ENCODE results near the gene CFAP77. TPM values are rescaled to one million over a fixed set of nuclear protein-coding genes. Genes with fewer than 3 reads are reported as not detected.
A peak's percentile ranks its signal among the peaks of the same experiment; 100 is the strongest.

CFAP77 gene
- polyA plus RNA-seq, 1 of the 3 experiments (the other 2 are of a cell fraction) = 1.1 TPM

DNA sequence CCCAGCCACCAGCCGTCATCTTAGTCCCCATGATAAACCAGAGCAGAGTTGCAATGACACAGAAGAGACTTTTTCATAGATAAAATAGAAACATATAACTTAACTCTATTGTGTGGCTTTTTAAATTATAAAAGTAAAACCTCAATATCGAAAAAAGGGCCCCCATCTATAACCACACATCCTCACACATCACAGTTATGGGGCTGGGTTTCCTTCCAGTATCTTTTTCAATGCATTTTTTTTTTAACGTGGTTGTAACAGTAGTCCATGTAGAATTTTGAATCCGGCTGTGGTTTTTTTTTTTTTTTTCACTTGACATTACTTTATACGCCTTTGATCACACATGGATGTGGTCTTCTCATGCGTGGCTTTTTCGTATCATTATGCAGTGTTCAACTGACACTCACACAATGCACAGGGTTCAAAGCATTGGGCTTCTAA lies 77.4 kb downstream of the CFAP77 start:
- Histone ChIP-seq H3K36me3 (replicated peaks in 1 of 2; ENCODE audit: control insufficient read depth in 1 of 2, insufficient read depth in 2 of 2, low read length in 1 of 2) (no peaks in the 10 kb centered on the region), H3K27me3 (ENCODE audit: insufficient read depth) (peaks cover 6% of the 10 kb centered on the region; the same call in 1 of the 2 replicates), H2AFZ (ENCODE audit: low read depth) (no peak overlapping the region), H3F3A (replicated peaks; ENCODE audit: insufficient read depth) (no peaks in the 10 kb centered on the region), H3K4me3 (ENCODE audit: low read depth in 2 of 2, low read length in 1 of 2) (no peak overlapping the region), H3K9me2 (no peaks in the 10 kb centered on the region), H3K79me2 (ENCODE audit: insufficient read depth) (no peaks in the 10 kb centered on the region), H3K9me3 (no peaks in the 10 kb centered on the region), H3K27ac (ENCODE audit: low read depth in 2 of 2, low read length in 1 of 2) (no peak overlapping the region), H3K9ac (no peak overlapping the region), H4K20me1 (ENCODE audit: insufficient read depth) (no peaks in the 10 kb centered on the region), H3K4me2 (no peak overlapping the region), H3K4me1 (ENCODE audit: control insufficient read depth in 1 of 2, insufficient read depth in 2 of 2, low read depth in 1 of 2, low read length in 1 of 2) (peaks cover 0 to 12% of the 10 kb centered on the region in 2 experiments; a peak in 1 of 4 replicates)
- POLR2A ChIA-PET = no interaction called here
- 69% methylated on average over 7 of the region's 7 CpGs for WGBS (ENCODE audit: low lambda C conversion rate)
- TF ChIP-seq FOXJ3 (CRISPR knock-in tag; IDR thresholded peaks at IDR 0.05) = no peak
- no peak for TF ChIP-seq TEAD4 (IDR thresholded peaks at IDR 0.05; ENCODE audit: borderline replicate concordance, insufficient read depth)
- TF ChIP-seq, protein P1, sequence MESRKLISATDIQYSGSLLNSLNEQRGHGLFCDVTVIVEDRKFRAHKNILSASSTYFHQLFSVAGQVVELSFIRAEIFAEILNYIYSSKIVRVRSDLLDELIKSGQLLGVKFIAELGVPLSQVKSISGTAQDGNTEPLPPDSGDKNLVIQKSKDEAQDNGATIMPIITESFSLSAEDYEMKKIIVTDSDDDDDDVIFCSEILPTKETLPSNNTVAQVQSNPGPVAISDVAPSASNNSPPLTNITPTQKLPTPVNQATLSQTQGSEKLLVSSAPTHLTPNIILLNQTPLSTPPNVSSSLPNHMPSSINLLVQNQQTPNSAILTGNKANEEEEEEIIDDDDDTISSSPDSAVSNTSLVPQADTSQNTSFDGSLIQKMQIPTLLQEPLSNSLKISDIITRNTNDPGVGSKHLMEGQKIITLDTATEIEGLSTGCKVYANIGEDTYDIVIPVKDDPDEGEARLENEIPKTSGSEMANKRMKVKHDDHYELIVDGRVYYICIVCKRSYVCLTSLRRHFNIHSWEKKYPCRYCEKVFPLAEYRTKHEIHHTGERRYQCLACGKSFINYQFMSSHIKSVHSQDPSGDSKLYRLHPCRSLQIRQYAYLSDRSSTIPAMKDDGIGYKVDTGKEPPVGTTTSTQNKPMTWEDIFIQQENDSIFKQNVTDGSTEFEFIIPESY (IDR thresholded peaks at IDR 0.05; ENCODE audit: borderline replicate concordance, low read depth) = no peak
- no peak for TF ChIP-seq SMC3 (IDR thresholded peaks at IDR 0.05; ENCODE audit: low read depth, low read length)
- TF ChIP-seq SIN3A (IDR thresholded peaks at IDR 0.05; ENCODE audit: borderline replicate concordance, low read depth, low read length) = no peak
- CTCF ChIA-PET = interaction anchor here (1.3 to 1.9 kb wide), 5 partner anchors 10 to 88 kb away, joined by 3 to 8 read pairs (median 7); no protein-coding TSS in a partner anchor
- no peak for DNase-seq

DNA sequence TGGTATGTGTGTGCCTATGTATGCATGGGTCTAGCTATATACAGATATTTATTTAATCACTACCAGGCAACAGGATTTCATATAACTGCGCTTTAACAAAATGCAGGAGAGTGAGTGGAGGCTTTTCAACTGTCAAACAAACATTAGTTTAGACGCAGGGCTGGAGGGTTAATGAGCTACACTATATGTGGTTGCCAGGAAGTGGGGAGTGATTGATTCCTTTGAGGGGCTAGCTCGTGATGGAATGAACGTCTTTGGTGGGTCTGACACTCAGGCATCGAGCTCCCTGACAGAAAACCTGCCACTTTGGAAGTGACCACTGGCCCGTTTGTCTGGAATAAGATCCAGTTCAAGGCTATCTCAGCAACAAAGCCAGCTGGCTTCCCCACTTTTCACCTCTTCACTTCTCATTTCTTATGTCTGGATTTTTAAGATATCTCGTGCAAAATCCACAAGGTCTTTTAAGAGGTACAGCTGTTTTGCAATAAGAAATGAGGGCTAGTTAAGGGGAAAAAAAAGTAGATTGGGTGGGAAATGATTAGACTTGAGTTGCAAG lies 78.0 kb downstream of the CFAP77 start:
- Histone ChIP-seq H3K9me3 (no peaks in the 10 kb centered on the region), H3K27me3 (ENCODE audit: insufficient read depth) (peaks cover 6% of the 10 kb centered on the region; the same call in 1 of the 2 replicates), H4K20me1 (ENCODE audit: insufficient read depth) (no peaks in the 10 kb centered on the region), H3K27ac (ENCODE audit: low read depth in 2 of 2, low read length in 1 of 2) (peak overlapping the region in 1 of 2 experiments; percentile 45; a peak in 1 of 4 replicates), H3K9ac (no peak overlapping the region), H3K79me2 (ENCODE audit: insufficient read depth) (no peaks in the 10 kb centered on the region), H3F3A (replicated peaks; ENCODE audit: insufficient read depth) (no peaks in the 10 kb centered on the region), H3K4me2 (no peak overlapping the region), H3K9me2 (no peaks in the 10 kb centered on the region), H3K36me3 (replicated peaks in 1 of 2; ENCODE audit: control insufficient read depth in 1 of 2, insufficient read depth in 2 of 2, low read length in 1 of 2) (no peaks in the 10 kb centered on the region), H2AFZ (ENCODE audit: low read depth) (no peak overlapping the region), H3K4me3 (ENCODE audit: low read depth in 2 of 2, low read length in 1 of 2) (no peak overlapping the region), H3K4me1 (ENCODE audit: control insufficient read depth in 1 of 2, insufficient read depth in 2 of 2, low read depth in 1 of 2, low read length in 1 of 2) (peaks cover 0 to 12% of the 10 kb centered on the region in 2 experiments; a peak in 1 of 4 replicates)
- ChIA-PET POLR2A (no interaction called here), CTCF (interaction anchor here (1.2 to 2.0 kb wide), 10 partner anchors 9 to 87 kb away, joined by 3 to 8 read pairs (median 6); no protein-coding TSS in a partner anchor)
- DNase-seq = no peak
- TF ChIP-seq, protein P2, sequence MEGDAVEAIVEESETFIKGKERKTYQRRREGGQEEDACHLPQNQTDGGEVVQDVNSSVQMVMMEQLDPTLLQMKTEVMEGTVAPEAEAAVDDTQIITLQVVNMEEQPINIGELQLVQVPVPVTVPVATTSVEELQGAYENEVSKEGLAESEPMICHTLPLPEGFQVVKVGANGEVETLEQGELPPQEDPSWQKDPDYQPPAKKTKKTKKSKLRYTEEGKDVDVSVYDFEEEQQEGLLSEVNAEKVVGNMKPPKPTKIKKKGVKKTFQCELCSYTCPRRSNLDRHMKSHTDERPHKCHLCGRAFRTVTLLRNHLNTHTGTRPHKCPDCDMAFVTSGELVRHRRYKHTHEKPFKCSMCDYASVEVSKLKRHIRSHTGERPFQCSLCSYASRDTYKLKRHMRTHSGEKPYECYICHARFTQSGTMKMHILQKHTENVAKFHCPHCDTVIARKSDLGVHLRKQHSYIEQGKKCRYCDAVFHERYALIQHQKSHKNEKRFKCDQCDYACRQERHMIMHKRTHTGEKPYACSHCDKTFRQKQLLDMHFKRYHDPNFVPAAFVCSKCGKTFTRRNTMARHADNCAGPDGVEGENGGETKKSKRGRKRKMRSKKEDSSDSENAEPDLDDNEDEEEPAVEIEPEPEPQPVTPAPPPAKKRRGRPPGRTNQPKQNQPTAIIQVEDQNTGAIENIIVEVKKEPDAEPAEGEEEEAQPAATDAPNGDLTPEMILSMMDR (IDR thresholded peaks at IDR 0.05) = no peak
- TF ChIP-seq, protein P3, sequence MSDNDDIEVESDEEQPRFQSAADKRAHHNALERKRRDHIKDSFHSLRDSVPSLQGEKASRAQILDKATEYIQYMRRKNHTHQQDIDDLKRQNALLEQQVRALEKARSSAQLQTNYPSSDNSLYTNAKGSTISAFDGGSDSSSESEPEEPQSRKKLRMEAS (IDR thresholded peaks at IDR 0.05; ENCODE audit: low read depth) = no peak
- TF ChIP-seq TEAD4 (IDR thresholded peaks at IDR 0.05; ENCODE audit: borderline replicate concordance, insufficient read depth) (no peak), YY1 (IDR thresholded peaks at IDR 0.05; ENCODE audit: low read depth) (no peak), POLR2AphosphoS5 (IDR thresholded peaks at IDR 0.05; ENCODE audit: low read depth, low read length) (no peak), TAF1 (IDR thresholded peaks at IDR 0.05; ENCODE audit: borderline replicate concordance, low read depth, low read length) (no peak), CHD2 (IDR thresholded peaks at IDR 0.05; ENCODE audit: low read length, partially characterized antibody) (no peak), FOSL2 (IDR thresholded peaks at IDR 0.05; ENCODE audit: borderline replicate concordance, low read depth) (no peak), SMC3 (IDR thresholded peaks at IDR 0.05; ENCODE audit: low read depth, low read length) (no peak), GATA2 (CRISPR knock-in tag; IDR thresholded peaks at IDR 0.05) (no peak), EZH2phosphoT487 (IDR thresholded peaks at IDR 0.05; ENCODE audit: borderline replicate concordance, low read depth) (no peak)
- TF ChIP-seq, protein P4, sequence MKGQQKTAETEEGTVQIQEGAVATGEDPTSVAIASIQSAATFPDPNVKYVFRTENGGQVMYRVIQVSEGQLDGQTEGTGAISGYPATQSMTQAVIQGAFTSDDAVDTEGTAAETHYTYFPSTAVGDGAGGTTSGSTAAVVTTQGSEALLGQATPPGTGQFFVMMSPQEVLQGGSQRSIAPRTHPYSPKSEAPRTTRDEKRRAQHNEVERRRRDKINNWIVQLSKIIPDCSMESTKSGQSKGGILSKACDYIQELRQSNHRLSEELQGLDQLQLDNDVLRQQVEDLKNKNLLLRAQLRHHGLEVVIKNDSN (IDR thresholded peaks at IDR 0.05; ENCODE audit: borderline replicate concordance, low read depth) = no peak
- TF ChIP-seq, protein P5, sequence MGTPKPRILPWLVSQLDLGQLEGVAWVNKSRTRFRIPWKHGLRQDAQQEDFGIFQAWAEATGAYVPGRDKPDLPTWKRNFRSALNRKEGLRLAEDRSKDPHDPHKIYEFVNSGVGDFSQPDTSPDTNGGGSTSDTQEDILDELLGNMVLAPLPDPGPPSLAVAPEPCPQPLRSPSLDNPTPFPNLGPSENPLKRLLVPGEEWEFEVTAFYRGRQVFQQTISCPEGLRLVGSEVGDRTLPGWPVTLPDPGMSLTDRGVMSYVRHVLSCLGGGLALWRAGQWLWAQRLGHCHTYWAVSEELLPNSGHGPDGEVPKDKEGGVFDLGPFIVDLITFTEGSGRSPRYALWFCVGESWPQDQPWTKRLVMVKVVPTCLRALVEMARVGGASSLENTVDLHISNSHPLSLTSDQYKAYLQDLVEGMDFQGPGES (IDR thresholded peaks at IDR 0.05; ENCODE audit: low read depth, low read length) = no peak
- TF ChIP-seq, protein P6, sequence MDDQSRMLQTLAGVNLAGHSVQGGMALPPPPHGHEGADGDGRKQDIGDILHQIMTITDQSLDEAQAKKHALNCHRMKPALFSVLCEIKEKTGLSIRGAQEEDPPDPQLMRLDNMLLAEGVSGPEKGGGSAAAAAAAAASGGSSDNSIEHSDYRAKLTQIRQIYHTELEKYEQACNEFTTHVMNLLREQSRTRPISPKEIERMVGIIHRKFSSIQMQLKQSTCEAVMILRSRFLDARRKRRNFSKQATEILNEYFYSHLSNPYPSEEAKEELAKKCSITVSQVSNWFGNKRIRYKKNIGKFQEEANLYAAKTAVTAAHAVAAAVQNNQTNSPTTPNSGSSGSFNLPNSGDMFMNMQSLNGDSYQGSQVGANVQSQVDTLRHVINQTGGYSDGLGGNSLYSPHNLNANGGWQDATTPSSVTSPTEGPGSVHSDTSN (IDR thresholded peaks at IDR 0.05) = no peak
- 50% methylated on average over 7 of the region's 7 CpGs for WGBS (ENCODE audit: low lambda C conversion rate)
